ENCODE measurements around the gene ACSL1.

- TF ChIP-seq POLR2AphosphoS5 (IDR thresholded peaks at IDR 0.05; ENCODE audit: low read depth, low read length) (no peak), TAF1 (IDR thresholded peaks at IDR 0.05; ENCODE audit: borderline replicate concordance, insufficient read depth, low read length) (no peak)
- TF ChIP-seq, protein P1, sequence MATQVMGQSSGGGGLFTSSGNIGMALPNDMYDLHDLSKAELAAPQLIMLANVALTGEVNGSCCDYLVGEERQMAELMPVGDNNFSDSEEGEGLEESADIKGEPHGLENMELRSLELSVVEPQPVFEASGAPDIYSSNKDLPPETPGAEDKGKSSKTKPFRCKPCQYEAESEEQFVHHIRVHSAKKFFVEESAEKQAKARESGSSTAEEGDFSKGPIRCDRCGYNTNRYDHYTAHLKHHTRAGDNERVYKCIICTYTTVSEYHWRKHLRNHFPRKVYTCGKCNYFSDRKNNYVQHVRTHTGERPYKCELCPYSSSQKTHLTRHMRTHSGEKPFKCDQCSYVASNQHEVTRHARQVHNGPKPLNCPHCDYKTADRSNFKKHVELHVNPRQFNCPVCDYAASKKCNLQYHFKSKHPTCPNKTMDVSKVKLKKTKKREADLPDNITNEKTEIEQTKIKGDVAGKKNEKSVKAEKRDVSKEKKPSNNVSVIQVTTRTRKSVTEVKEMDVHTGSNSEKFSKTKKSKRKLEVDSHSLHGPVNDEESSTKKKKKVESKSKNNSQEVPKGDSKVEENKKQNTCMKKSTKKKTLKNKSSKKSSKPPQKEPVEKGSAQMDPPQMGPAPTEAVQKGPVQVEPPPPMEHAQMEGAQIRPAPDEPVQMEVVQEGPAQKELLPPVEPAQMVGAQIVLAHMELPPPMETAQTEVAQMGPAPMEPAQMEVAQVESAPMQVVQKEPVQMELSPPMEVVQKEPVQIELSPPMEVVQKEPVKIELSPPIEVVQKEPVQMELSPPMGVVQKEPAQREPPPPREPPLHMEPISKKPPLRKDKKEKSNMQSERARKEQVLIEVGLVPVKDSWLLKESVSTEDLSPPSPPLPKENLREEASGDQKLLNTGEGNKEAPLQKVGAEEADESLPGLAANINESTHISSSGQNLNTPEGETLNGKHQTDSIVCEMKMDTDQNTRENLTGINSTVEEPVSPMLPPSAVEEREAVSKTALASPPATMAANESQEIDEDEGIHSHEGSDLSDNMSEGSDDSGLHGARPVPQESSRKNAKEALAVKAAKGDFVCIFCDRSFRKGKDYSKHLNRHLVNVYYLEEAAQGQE (IDR thresholded peaks at IDR 0.05; ENCODE audit: insufficient read depth in 1 of 2, low read depth in 2 of 2, low read length in 2 of 2), result no peak
Observed at GRCh38 chr4:184802697-184803015, 23.1 kb downstream of the ACSL1 start.
